ENCODE results near the gene ZC3H13.

GRCh38 chr13:46006688-46007452 lies 45.7 kb downstream of the ZC3H13 start:
- TF ChIP-seq EZH2 (IDR thresholded peaks at IDR 0.05; ENCODE audit: insufficient read depth, poor library complexity, severe bottlenecking) (no peak), EZH2phosphoT487 (IDR thresholded peaks at IDR 0.05; ENCODE audit: insufficient read depth, low read depth) (no peak)

All from GM23248 (cell line).